HG03097 (cell line): ENCODE results near the gene RASGEF1C.

Source experiments
- ATAC-seq: cut with Tn5 transposase; IDR thresholded peaks from one replicate; pipeline ENCODE4 v1.9.1; 2021; ENCODE audit not compliant: unreplicated experiment, low FRiP score

Gene RASGEF1C

GRCh38 chr5:180069589-180070247, 139.3 kb downstream of the RASGEF1C start:
- no peak for ATAC-seq

GRCh38 chr5:180068519-180069090, 140.4 kb downstream of the RASGEF1C start:
- no peak for ATAC-seq

- ATAC-seq = no peak
These were observed 141.0 kb downstream of the RASGEF1C start for GRCh38 chr5:180067986-180068385.

GRCh38 chr5:180060192-180060591, 148.8 kb downstream of the RASGEF1C start:
- no peak for ATAC-seq

GRCh38 chr5:180059326-180059725, 149.7 kb downstream of the RASGEF1C start:
- ATAC-seq = no peak

- ATAC-seq = no peak
These were observed 152.9 kb downstream of the RASGEF1C start for GRCh38 chr5:180056153-180056552.

GRCh38 chr5:180054226-180054625, 154.8 kb downstream of the RASGEF1C start:
- ATAC-seq = no peak

- no peak for ATAC-seq
These were observed 155.9 kb downstream of the RASGEF1C start for GRCh38 chr5:180053061-180053602.

- no peak for ATAC-seq
These were observed 156.7 kb downstream of the RASGEF1C start for GRCh38 chr5:180052211-180052818.
